ENCODE data around the gene ANKRD13B.
A peak's percentile ranks its signal among the peaks of the same experiment; 100 is the strongest.
"Not testable (repeated sequence)": the region's sequence is repeated elsewhere in the genome, so short reads cannot be mapped to it uniquely, and the experiment has no call there.

Gene ANKRD13B

GRCh38 chr17:29630630-29631193 lies 37.8 kb downstream of the ANKRD13B start:
- DNase-seq = no peak

GRCh38 chr17:29633886-29634285 lies 41.0 kb downstream of the ANKRD13B start:
- peak in 3 of 56 donors; percentile 12 to 24 (median 23) for DNase-seq

DNA sequence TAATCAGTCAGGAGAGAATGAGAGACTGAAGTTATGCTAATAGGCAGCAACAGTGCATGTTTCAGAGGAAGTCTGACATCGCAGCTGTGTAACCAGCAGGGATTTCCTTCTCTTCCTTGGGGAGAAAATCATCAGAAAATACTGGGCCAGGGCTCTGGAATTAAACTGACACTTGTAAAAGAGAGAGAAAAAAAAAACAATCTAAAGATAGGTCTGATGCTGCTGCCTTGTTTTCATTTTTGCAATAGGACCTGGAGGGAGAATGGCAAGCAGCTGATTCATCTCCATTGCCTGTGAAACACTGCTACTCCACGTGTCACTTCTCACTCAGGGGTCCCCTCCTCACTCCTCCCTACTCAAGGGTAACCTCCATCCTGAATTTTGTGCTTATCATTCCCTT lies 47.5 kb downstream of the ANKRD13B start:
- DNase-seq = no peak

- DNase-seq = no peak
These were observed 48.2 kb downstream of the ANKRD13B start for GRCh38 chr17:29640981-29641642.

GRCh38 chr17:29642171-29642611 lies 49.3 kb downstream of the ANKRD13B start:
- no peak for DNase-seq

DNA sequence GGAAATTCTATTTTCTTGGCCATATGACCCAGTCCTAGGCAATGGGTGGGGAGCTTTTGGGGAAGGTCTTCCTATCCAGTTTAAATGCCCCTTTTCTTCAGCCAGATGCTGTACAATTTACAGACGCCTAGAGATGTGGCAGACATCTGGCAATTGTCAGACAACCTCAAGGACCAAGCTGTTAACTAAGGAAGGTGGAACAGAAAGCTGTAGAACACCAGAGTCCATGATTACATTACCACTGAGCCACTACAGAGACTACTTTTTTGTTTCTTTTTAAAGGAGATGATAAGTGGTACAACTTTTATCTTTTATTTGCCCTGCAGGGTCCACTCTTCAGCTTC lies 50.9 kb downstream of the ANKRD13B start:
- no peak for DNase-seq

DNA sequence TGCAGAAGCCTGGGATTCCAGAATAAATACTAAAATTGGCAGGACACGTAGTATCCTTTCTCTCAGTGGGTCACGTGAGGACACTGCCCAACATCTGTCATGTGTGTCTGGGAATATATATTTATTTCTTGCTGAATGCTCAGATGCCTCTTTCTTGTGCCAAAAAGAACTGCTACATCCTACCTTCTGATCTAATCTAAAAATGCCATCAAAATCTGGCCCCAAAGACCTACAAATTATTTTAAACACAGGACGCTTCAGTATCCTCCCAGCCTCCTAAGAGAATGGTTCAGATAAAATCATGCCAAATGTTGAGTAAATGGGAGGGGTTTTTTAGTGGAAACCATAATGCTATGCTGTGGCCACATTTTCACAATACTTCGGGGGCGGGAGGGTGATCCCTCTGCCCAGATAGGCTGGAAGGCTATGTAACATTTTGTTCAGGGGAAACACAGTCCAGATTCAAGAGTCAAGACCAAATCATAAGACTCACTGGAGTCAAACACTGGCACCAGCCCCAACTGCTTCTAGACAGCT lies 52.7 kb downstream of the ANKRD13B start:
- peak in 2 of 56 donors; percentile 11 to 12 for DNase-seq

DNA sequence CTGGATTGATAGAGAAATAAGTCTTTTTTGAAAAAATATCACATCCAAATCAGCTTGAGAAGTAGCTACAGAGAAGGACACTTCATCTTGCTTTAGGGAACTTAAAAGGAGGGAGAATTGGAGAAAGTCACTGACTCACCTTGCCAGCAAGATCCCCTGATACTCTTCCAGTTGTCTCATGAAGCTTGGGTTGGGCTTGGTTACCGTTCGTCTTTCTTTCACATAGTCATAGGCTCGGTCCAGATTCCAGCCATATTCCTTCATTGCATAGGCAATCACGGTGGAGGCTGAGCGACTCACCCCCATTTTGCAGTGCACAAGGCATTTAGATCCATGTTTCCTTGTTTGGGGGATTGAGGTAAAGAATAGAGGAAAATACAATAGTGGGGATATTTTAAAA lies 55.1 kb downstream of the ANKRD13B start:
- DNase-seq = no peak

- DNase-seq = no peak
These were observed 56.4 kb downstream of the ANKRD13B start for GRCh38 chr17:29649359-29649758.

- no peak for DNase-seq
These were observed 57.5 kb downstream of the ANKRD13B start for GRCh38 chr17:29650396-29650795.

DNA sequence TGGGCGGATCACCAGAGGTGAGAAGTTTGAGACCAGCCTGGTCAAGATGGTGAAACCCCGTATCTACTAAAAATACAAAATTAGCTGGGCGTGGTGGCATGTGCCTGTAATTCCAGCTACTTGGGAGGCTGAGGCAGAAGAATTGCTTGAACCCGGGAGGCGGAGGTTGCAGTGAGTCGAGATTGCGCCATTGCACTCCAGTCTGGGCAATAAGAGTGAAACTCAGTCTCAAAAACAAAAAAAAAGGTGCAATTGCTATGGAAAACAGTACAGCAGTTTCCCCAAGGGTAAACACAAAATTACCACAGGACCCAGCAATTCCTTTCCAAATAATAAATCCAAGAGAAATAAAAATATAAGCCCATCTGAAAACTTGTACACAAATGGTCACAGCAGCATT lies 59.0 kb downstream of the ANKRD13B start:
- not testable (repeated sequence) for DNase-seq

GRCh38 chr17:29652976-29653375 lies 60.0 kb downstream of the ANKRD13B start:
- DNase-seq = no peak

GRCh38 chr17:29653995-29654714 lies 61.2 kb downstream of the ANKRD13B start:
- DNase-seq = no peak

DNA sequence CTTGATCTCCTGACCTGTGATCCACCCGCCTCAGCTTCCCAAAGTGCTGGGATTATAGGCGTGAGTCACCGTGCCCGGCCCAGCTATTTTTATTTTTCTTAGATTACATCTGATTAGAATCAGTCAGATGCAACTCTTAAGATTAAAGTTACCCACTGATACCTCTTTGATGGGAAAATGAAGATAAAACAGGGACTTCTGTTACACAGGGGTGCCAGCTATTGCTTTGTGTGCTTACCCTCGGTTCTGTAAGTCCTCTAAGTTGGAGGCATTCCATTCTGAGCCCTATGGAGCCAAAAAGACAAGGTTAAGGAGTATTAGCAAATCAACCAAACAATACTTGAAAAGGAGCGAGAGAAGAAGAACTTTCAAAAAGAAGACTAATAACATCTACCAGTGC lies 62.4 kb downstream of the ANKRD13B start:
- DNase-seq = no peak

GRCh38 chr17:29659155-29659554 lies 66.2 kb downstream of the ANKRD13B start:
- DNase-seq = no peak

DNA sequence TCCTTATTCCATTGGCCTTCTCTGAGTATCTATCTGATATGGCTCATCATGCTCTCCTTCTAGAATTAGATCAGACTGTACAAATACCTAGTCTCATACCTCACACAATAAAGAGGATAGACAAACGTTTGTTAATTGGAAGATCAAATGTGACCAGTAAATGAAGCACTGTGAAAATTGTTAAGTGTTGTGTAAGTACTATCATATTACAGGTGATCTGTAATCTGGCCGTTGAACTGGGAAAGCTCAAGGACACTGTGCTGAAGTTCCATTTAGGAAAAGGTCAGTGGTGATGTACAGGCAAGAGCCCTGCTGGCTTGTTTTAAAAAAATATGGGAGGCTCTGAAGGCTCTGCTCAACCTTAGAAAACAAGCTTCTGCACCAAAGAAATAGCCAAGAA lies 68.3 kb downstream of the ANKRD13B start:
- DNase-seq = no peak

DNA sequence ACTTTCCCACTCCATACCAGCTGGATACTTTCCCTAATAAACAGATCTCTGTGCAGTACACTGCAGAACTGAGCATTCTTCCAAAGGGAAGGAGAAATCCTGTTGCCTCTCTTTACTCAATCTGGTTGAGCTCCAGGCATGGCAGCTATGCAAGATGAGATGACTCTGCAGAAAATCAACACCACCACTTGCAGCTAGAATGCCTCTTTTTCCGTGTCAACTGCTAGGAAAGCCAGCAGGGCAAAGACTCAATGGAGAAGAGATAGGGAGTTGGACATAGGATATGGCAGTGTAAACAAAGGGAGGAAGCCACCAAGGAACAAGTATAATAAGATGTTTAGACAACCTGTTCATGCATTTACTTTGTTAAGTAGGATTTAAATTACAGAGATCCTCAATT lies 70.2 kb downstream of the ANKRD13B start:
- peak in 1 of 56 donors; percentile 8 for DNase-seq

All from amygdala (tissue), 56 donors.